Measurements from ENCODE around the gene NANOS2. TPM values are rescaled to one million over a fixed set of nuclear protein-coding genes. Genes with fewer than 3 reads are reported as not detected.

NANOS2 gene
- total RNA-seq = not detected

- H3K4me3 ChIP-seq (ENCODE audit: low read depth, poor library complexity, severe bottlenecking) = no peak within 1 kb of the TSS
- TF ChIP-seq POLR2A (IDR thresholded peaks at IDR 0.05) (no peak), CTCF (IDR thresholded peaks at IDR 0.05) (no peak)
- intact Hi-C loops (cut with DNase I; ENCODE audit: low total_unique reads) = no loop called here
- WGBS, 2 donors = 56 to 65% methylated on average over 34 to 44 of the region's 44 CpGs
- DNase-seq (ENCODE audit: low spot score in 2 of 2) = no peak
Observed at GRCh38 chr19:45913874-45914830, at the start of gene NANOS2. Gene NANOS2, minus strand, starts transcription at chr19:45914778. Its CDS starts 85 bp downstream, at chr19:45914693.

- DNase-seq (ENCODE audit: low spot score in 2 of 2) = no peak
- TF ChIP-seq CTCF (IDR thresholded peaks at IDR 0.05) (no peak), POLR2A (IDR thresholded peaks at IDR 0.05) (no peak)
- intact Hi-C loops (cut with DNase I; ENCODE audit: low total_unique reads) = no loop called here
- no peak overlapping the region for H3K4me3 ChIP-seq (ENCODE audit: low read depth, poor library complexity, severe bottlenecking)
- 81 to 86% methylated on average over 15 of the region's 15 CpGs for WGBS, 2 donors
Observed at GRCh38 chr19:45962021-45962420, 47.4 kb upstream of the NANOS2 start.

- 15% methylated on average over 19 of the region's 19 CpGs for WGBS, 2 donors
- no peak overlapping the region for H3K4me3 ChIP-seq (ENCODE audit: low read depth, poor library complexity, severe bottlenecking)
- intact Hi-C loops (cut with DNase I; ENCODE audit: low total_unique reads) = no loop called here
- TF ChIP-seq POLR2A (IDR thresholded peaks at IDR 0.05) = no peak
- TF ChIP-seq CTCF (IDR thresholded peaks at IDR 0.05) = no peak
- no peak for DNase-seq (ENCODE audit: low spot score in 2 of 2)
Observed at GRCh38 chr19:45960595-45961235, 46.1 kb upstream of the NANOS2 start.

- WGBS, 2 donors = 67 to 72% methylated on average over 8 of the region's 8 CpGs
- H3K4me3 ChIP-seq (ENCODE audit: low read depth, poor library complexity, severe bottlenecking) = no peak overlapping the region
- TF ChIP-seq CTCF (IDR thresholded peaks at IDR 0.05) (no peak), POLR2A (IDR thresholded peaks at IDR 0.05) (no peak)
- no peak for DNase-seq (ENCODE audit: low spot score in 2 of 2)
- intact Hi-C loops (cut with DNase I; ENCODE audit: low total_unique reads) = no loop called here
Observed at GRCh38 chr19:45959517-45960025, 45.0 kb upstream of the NANOS2 start.

- intact Hi-C loops (cut with DNase I; ENCODE audit: low total_unique reads) = no loop called here
- H3K4me3 ChIP-seq (ENCODE audit: low read depth, poor library complexity, severe bottlenecking) = no peak overlapping the region
- 65 to 75% methylated on average over 12 of the region's 12 CpGs for WGBS, 2 donors
- DNase-seq (ENCODE audit: low spot score in 2 of 2) = no peak
- TF ChIP-seq CTCF (IDR thresholded peaks at IDR 0.05) (no peak), POLR2A (IDR thresholded peaks at IDR 0.05) (no peak)
Observed at GRCh38 chr19:45958769-45959516, 44.4 kb upstream of the NANOS2 start.
